Measurements from ENCODE around the gene SETD1B.

- TF ChIP-seq EZH2 (IDR thresholded peaks at IDR 0.05; ENCODE audit: insufficient read depth, poor library complexity, severe bottlenecking) (no peak), EZH2phosphoT487 (IDR thresholded peaks at IDR 0.05; ENCODE audit: insufficient read depth, low read depth) (no peak)
These were observed 19.9 kb downstream of the SETD1B start for GRCh38 chr12:121823727-121824115.

Data from GM23248 (cell line).